ENCODE measurements around the gene PRRG1.

The PRRG1 gene

GRCh38 chrX:37361596-37361995 lies 12.4 kb downstream of the PRRG1 start:
- DNase-seq (ENCODE audit: low read depth) = no peak
- no peak overlapping the region for H3K4me3 ChIP-seq (ENCODE audit: low read depth, low read length)
- TF ChIP-seq, protein P1, sequence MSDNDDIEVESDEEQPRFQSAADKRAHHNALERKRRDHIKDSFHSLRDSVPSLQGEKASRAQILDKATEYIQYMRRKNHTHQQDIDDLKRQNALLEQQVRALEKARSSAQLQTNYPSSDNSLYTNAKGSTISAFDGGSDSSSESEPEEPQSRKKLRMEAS (IDR thresholded peaks at IDR 0.05; ENCODE audit: low read depth, low read length) = no peak
- no peak for TF ChIP-seq POLR2A (IDR thresholded peaks at IDR 0.05; ENCODE audit: extremely low read depth, insufficient read length)
- TF ChIP-seq MYC (IDR thresholded peaks at IDR 0.05; ENCODE audit: low read depth, low read length) = no peak
- TF ChIP-seq, protein P2, sequence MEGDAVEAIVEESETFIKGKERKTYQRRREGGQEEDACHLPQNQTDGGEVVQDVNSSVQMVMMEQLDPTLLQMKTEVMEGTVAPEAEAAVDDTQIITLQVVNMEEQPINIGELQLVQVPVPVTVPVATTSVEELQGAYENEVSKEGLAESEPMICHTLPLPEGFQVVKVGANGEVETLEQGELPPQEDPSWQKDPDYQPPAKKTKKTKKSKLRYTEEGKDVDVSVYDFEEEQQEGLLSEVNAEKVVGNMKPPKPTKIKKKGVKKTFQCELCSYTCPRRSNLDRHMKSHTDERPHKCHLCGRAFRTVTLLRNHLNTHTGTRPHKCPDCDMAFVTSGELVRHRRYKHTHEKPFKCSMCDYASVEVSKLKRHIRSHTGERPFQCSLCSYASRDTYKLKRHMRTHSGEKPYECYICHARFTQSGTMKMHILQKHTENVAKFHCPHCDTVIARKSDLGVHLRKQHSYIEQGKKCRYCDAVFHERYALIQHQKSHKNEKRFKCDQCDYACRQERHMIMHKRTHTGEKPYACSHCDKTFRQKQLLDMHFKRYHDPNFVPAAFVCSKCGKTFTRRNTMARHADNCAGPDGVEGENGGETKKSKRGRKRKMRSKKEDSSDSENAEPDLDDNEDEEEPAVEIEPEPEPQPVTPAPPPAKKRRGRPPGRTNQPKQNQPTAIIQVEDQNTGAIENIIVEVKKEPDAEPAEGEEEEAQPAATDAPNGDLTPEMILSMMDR (IDR thresholded peaks at IDR 0.05; ENCODE audit: low read depth, low read length) = no peak

GRCh38 chrX:37364666-37365065 lies 15.5 kb downstream of the PRRG1 start:
- no peak overlapping the region for H3K4me3 ChIP-seq (ENCODE audit: low read depth, low read length)
- TF ChIP-seq POLR2A (IDR thresholded peaks at IDR 0.05; ENCODE audit: extremely low read depth, insufficient read length) = no peak
- TF ChIP-seq, protein P1 (IDR thresholded peaks at IDR 0.05; ENCODE audit: low read depth, low read length) = no peak
- TF ChIP-seq, protein P2 (IDR thresholded peaks at IDR 0.05; ENCODE audit: low read depth, low read length) = no peak
- no peak for TF ChIP-seq MYC (IDR thresholded peaks at IDR 0.05; ENCODE audit: low read depth, low read length)
- DNase-seq (ENCODE audit: low read depth) = no peak

DNA sequence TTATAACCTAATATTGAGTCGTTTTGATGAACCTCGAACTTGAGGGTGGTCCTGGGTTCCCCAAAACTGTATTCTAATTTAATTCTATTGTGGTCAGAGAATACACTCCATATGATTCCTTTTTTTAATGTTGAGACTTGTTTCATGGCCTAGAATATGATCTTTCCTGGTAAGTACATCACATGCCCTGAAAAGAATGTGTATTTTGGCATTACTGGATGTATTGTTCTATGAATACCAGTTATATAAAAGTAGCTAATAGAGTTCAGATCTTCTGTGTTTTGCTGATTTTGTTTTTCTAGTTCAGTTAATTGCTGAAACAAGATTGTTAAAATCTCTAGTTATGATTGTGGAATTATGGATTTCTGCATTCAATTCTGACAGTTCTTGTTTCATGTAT lies 18.8 kb downstream of the PRRG1 start:
- H3K4me3 ChIP-seq (ENCODE audit: low read depth, low read length) = no peak overlapping the region
- no peak for DNase-seq (ENCODE audit: low read depth)
- TF ChIP-seq POLR2A (IDR thresholded peaks at IDR 0.05; ENCODE audit: extremely low read depth, insufficient read length) = no peak
- TF ChIP-seq MYC (IDR thresholded peaks at IDR 0.05; ENCODE audit: low read depth, low read length) = no peak
- TF ChIP-seq, protein P2 (IDR thresholded peaks at IDR 0.05; ENCODE audit: low read depth, low read length) = no peak
- TF ChIP-seq, protein P1 (IDR thresholded peaks at IDR 0.05; ENCODE audit: low read depth, low read length) = no peak

- H3K4me3 ChIP-seq (ENCODE audit: low read depth, low read length) = no peak overlapping the region
- no peak for DNase-seq (ENCODE audit: low read depth)
- TF ChIP-seq MYC (IDR thresholded peaks at IDR 0.05; ENCODE audit: low read depth, low read length) (no peak), POLR2A (IDR thresholded peaks at IDR 0.05; ENCODE audit: extremely low read depth, insufficient read length) (no peak)
- TF ChIP-seq, protein P1 (IDR thresholded peaks at IDR 0.05; ENCODE audit: low read depth, low read length) = no peak
- TF ChIP-seq, protein P2 (IDR thresholded peaks at IDR 0.05; ENCODE audit: low read depth, low read length) = no peak
These were observed 21.5 kb downstream of the PRRG1 start for GRCh38 chrX:37370499-37371141.

DNA sequence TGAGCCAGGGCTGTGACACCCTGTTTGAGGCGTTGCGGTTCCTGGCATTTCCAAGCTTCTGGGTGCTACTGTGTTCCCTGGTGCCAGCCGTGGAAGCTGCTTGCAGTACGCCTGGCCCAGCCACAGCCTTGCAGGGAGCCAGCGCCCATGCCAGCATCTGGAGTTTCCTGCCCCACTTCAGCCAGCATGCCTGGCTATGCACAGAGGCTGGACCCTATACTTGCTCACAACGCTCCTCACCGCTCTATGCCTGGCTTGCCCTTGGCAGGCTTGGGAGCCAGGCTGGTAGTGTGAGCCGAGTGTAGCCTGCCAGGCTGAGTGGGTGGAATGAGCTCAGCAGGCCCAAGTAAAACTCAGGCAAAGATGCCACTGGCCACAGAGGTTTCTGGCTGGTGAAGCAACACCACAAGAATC lies 22.4 kb downstream of the PRRG1 start:
- no peak for TF ChIP-seq POLR2A (IDR thresholded peaks at IDR 0.05; ENCODE audit: extremely low read depth, insufficient read length)
- TF ChIP-seq, protein P2 (IDR thresholded peaks at IDR 0.05; ENCODE audit: low read depth, low read length) = no peak
- TF ChIP-seq, protein P1 (IDR thresholded peaks at IDR 0.05; ENCODE audit: low read depth, low read length) = no peak
- no peak for TF ChIP-seq MYC (IDR thresholded peaks at IDR 0.05; ENCODE audit: low read depth, low read length)
- DNase-seq (ENCODE audit: low read depth) = no peak
- no peak overlapping the region for H3K4me3 ChIP-seq (ENCODE audit: low read depth, low read length)

Data from NB4 (cell line).